Measurements from ENCODE around the gene MACROD2. TPM values are rescaled to one million over a fixed set of nuclear protein-coding genes. Genes with fewer than 3 reads are reported as not detected.

Gene MACROD2
- total and polyA plus RNA-seq, 2 of the 4 experiments (the other 2 are of a cell fraction): not detected

DNA sequence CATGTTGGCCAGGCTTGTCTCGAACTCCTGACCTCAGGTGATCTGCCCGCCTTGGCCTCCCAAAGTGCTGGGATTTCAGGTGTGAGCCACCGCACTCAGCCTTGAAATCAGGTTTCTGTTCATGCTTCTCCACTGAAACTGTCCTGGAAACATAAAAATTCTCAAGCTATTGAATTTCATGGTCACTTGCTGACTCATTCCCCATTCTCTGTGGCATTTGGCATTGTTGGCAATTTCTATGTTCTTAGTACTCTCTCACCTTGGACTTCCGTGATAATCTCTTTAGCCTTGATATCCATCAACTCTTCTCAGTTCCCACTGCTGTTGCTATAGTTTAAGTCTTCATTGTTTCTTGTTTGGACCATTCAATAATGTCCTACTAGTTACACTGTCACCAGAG lies 11.1 kb upstream of the MACROD2 start:
- in situ Hi-C loops (cut with MboI; ENCODE audit: low sequenced_read_pairs): no loop called here
- POLR2A ChIA-PET (ENCODE audit: unreplicated experiment): no interaction called here
- DNase-seq: no peak
- H2BK5ac ChIP-seq (ENCODE audit: low read depth, low read length, poor library complexity, severe bottlenecking): no peak overlapping the region
- H4K91ac ChIP-seq (ENCODE audit: insufficient read depth, low read depth, low read length): no peak overlapping the region
- no peak overlapping the region for H4K5ac ChIP-seq (ENCODE audit: low read depth, low read length)
- CTCF ChIA-PET: no interaction called here
- H3K4ac ChIP-seq (ENCODE audit: low read depth, low read length): no peak overlapping the region
- H3K18ac ChIP-seq (ENCODE audit: low read depth, low read length): no peak overlapping the region
- no peaks in the 10 kb centered on the region for H3K9me1 ChIP-seq (ENCODE audit: insufficient read depth, low read length)
- no peak overlapping the region for H3K4me2 ChIP-seq (ENCODE audit: low read depth, low read length)
- no peak for ATAC-seq (ENCODE audit: low read depth)
- H3K4me3 ChIP-seq (ENCODE audit: insufficient read depth, low read depth, low read length): no peak overlapping the region
- H3K23ac ChIP-seq (ENCODE audit: low read depth, low read length): no peak overlapping the region
- WGBS, 2 experiments (ENCODE audit: extremely low coverage in 2 of 2, insufficient read length in 1 of 2): 54% methylated on average over 3 of the region's 4 CpGs; no CpG with 5 or more reads in 1 of the 2 experiments
- no peaks in the 10 kb centered on the region for H3K27me3 ChIP-seq (ENCODE audit: control insufficient read depth, insufficient read depth, low read length)
- dilution Hi-C loops (cut with HindIII; ENCODE audit: low sequenced_read_pairs, unreplicated experiment): no loop called here
- H4K8ac ChIP-seq (ENCODE audit: low read depth in 2 of 2, low read length in 2 of 2): no peak overlapping the region
- no peak overlapping the region for H2BK15ac ChIP-seq (ENCODE audit: low read depth, low read length)
- H3K4me1 ChIP-seq (ENCODE audit: control insufficient read depth, insufficient read depth, low read length): no peaks in the 10 kb centered on the region
- no TSS peak for BruUV-seq (replicated peaks)
- H2AK5ac ChIP-seq (ENCODE audit: low read depth, low read length): no peak overlapping the region
- H4K20me1 ChIP-seq (ENCODE audit: insufficient read depth, low read length): no peaks in the 10 kb centered on the region
- no peaks in the 10 kb centered on the region for H3K9me3 ChIP-seq (ENCODE audit: control insufficient read depth, insufficient read depth, low read length)
- H3K14ac ChIP-seq (replicated peaks; ENCODE audit: low read depth, low read length): no peak overlapping the region
- H3K27ac ChIP-seq (ENCODE audit: insufficient read depth, low read length): no peak overlapping the region
- H3K56ac ChIP-seq (ENCODE audit: extremely low read depth, insufficient read depth, low read length): no peak overlapping the region
- no peaks in the 10 kb centered on the region for H3K79me1 ChIP-seq (ENCODE audit: low read depth in 1 of 2, low read length in 2 of 2)
- no peak overlapping the region for H2BK120ac ChIP-seq (ENCODE audit: low read depth, low read length)
- H2AFZ ChIP-seq (replicated peaks; ENCODE audit: low read length, poor library complexity): no peak overlapping the region
- TF ChIP-seq MAZ (IDR thresholded peaks at IDR 0.05; ENCODE audit: borderline replicate concordance, low read depth, low read length): no peak
- TF ChIP-seq, protein P1, sequence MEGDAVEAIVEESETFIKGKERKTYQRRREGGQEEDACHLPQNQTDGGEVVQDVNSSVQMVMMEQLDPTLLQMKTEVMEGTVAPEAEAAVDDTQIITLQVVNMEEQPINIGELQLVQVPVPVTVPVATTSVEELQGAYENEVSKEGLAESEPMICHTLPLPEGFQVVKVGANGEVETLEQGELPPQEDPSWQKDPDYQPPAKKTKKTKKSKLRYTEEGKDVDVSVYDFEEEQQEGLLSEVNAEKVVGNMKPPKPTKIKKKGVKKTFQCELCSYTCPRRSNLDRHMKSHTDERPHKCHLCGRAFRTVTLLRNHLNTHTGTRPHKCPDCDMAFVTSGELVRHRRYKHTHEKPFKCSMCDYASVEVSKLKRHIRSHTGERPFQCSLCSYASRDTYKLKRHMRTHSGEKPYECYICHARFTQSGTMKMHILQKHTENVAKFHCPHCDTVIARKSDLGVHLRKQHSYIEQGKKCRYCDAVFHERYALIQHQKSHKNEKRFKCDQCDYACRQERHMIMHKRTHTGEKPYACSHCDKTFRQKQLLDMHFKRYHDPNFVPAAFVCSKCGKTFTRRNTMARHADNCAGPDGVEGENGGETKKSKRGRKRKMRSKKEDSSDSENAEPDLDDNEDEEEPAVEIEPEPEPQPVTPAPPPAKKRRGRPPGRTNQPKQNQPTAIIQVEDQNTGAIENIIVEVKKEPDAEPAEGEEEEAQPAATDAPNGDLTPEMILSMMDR (conservative IDR thresholded peaks at IDR 0.05; ENCODE audit: low read depth, low read length): no peak
- no peak for TF ChIP-seq RFX5 (IDR thresholded peaks at IDR 0.05; ENCODE audit: low read depth, low read length)
- no peak for TF ChIP-seq FOS (IDR thresholded peaks at IDR 0.05; ENCODE audit: low read depth, low read length)
- TF ChIP-seq NFE2L2 (IDR thresholded peaks at IDR 0.05; ENCODE audit: low read depth, low read length): no peak
- TF ChIP-seq BHLHE40 (IDR thresholded peaks at IDR 0.05; ENCODE audit: low read depth, low read length): no peak
- TF ChIP-seq, protein P2, sequence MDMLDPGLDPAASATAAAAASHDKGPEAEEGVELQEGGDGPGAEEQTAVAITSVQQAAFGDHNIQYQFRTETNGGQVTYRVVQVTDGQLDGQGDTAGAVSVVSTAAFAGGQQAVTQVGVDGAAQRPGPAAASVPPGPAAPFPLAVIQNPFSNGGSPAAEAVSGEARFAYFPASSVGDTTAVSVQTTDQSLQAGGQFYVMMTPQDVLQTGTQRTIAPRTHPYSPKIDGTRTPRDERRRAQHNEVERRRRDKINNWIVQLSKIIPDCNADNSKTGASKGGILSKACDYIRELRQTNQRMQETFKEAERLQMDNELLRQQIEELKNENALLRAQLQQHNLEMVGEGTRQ (IDR thresholded peaks at IDR 0.05; ENCODE audit: low read depth, low read length): no peak
- no peak for TF ChIP-seq CEBPB (IDR thresholded peaks at IDR 0.05; ENCODE audit: low read depth, low read length)
- no peak for TF ChIP-seq MAFK (IDR thresholded peaks at IDR 0.05; ENCODE audit: low read depth, low read length)
- no peak for TF ChIP-seq SMC3 (IDR thresholded peaks at IDR 0.05; ENCODE audit: low read depth, low read length)
- no peak for TF ChIP-seq RAD21 (IDR thresholded peaks at IDR 0.05; ENCODE audit: low read length)
- TF ChIP-seq CHD1 (IDR thresholded peaks at IDR 0.05; ENCODE audit: low read depth, low read length): no peak
- H3K9ac ChIP-seq (ENCODE audit: low read depth, low read length): no peak overlapping the region
- no peak overlapping the region for H2BK20ac ChIP-seq (ENCODE audit: low read depth, low read length)
- H3K36me3 ChIP-seq (ENCODE audit: control insufficient read depth, insufficient read depth, low read length): no peaks in the 10 kb centered on the region
- H2AK9ac ChIP-seq (replicated peaks; ENCODE audit: low read depth, low read length, poor library complexity): no peak overlapping the region
- intact Hi-C loops (cut with micrococcal nuclease): no loop called here

Measured in IMR-90 (cell line).